Liver (tissue), 9 donors: ENCODE results near the gene C2orf74. TPM values are rescaled to one million over a fixed set of nuclear protein-coding genes. Genes with fewer than 3 reads are reported as not detected.
"Not testable (repeated sequence)": the region's sequence is repeated elsewhere in the genome, so short reads cannot be mapped to it uniquely, and the experiment has no call there.

Source experiments
- DNase-seq: peaks from one replicate; pipeline ENCODE4 v3.0.0-alpha.2; 2017; ENCODE audit warnings: low spot score
- H3K27ac ChIP-seq, 2 donors: one replicate each; pipeline ENCODE4 v1.7.0; 2013; ENCODE audit warnings: inconsistent platforms in 2 of 2, low read length in 2 of 2, control low read depth in 1 of 2, low read depth in 1 of 2, mild to moderate bottlenecking in 1 of 2
- H3K27me3 ChIP-seq, 4 donors: one replicate each; pipeline versions ENCODE4 v1.6.1 to v1.7.0; 2013; ENCODE audit warnings: low read length in 3 of 4, inconsistent platforms in 1 of 4, mild to moderate bottlenecking in 1 of 4, moderate library complexity in 1 of 4; ENCODE audit not compliant: control insufficient read depth in 4 of 4, insufficient read depth in 4 of 4
- H3K36me3 ChIP-seq, 4 donors: one replicate each; pipeline versions ENCODE4 v1.6.1 to v1.7.0; 2013; ENCODE audit warnings: low read length in 3 of 4, mild to moderate bottlenecking in 3 of 4, low read depth in 1 of 4, moderate library complexity in 1 of 4; ENCODE audit not compliant: control insufficient read depth in 4 of 4, insufficient read depth in 3 of 4
- H3K4me1 ChIP-seq, 4 donors: one replicate each; pipeline versions ENCODE4 v1.6.1 to v1.7.0; 2013; ENCODE audit warnings: low read length in 3 of 4, mild to moderate bottlenecking in 3 of 4, moderate library complexity in 1 of 4; ENCODE audit not compliant: control insufficient read depth in 4 of 4, insufficient read depth in 4 of 4
- H3K4me3 ChIP-seq, 3 donors: one replicate each; pipeline versions ENCODE4 v1.6.1 to v1.7.0; 2013; ENCODE audit warnings: low read length in 3 of 3, control low read depth in 1 of 3, low read depth in 1 of 3, mild to moderate bottlenecking in 1 of 3
- H3K9ac ChIP-seq, 2 donors: one replicate each; pipeline ENCODE4 v1.7.0; 2013; ENCODE audit warnings: low read length in 2 of 2, mild to moderate bottlenecking in 2 of 2, moderate library complexity in 2 of 2, control low read depth in 1 of 2, low read depth in 1 of 2
- H3K9me3 ChIP-seq, 4 donors: one replicate each; pipeline versions ENCODE4 v1.6.1 to v1.7.0; 2013; ENCODE audit warnings: low read length in 3 of 4; ENCODE audit not compliant: control insufficient read depth in 4 of 4
- CTCF ChIP-seq: fragments of 150-350 bp; IDR thresholded peaks from 2 replicates; pipeline ENCODE4 v1.5.1; 2017; ENCODE audit warnings: improper control_type of control experiment, low read depth, low read length; ENCODE audit not compliant: missing input control
- EGR1 ChIP-seq, 2 donors: IDR thresholded peaks; 2 replicates each; pipeline ENCODE4 v1.6.1; 2016 to 2018; ENCODE audit warnings: antibody characterized with exemption in 2 of 2, low read depth in 2 of 2
- FOXA1 ChIP-seq: IDR thresholded peaks from 2 replicates; pipeline ENCODE4 v1.6.1; 2016; ENCODE audit warnings: antibody characterized with exemption
- GABPA ChIP-seq, 2 donors: IDR thresholded peaks in 1 of 2; conservative IDR thresholded peaks in 1 of 2; 2 replicates each; pipeline ENCODE4 v1.6.1; 2016; ENCODE audit warnings: antibody characterized with exemption in 2 of 2, mild to moderate bottlenecking in 1 of 2, moderate library complexity in 1 of 2
- HNF4A ChIP-seq, 2 donors: conservative IDR thresholded peaks; 2 replicates each; pipeline ENCODE4 v1.6.1; 2016; ENCODE audit warnings: antibody characterized with exemption in 2 of 2, mild to moderate bottlenecking in 2 of 2
- MAX ChIP-seq: IDR thresholded peaks from 2 replicates; pipeline ENCODE4 v1.6.1; 2016; ENCODE audit warnings: antibody characterized with exemption
- NR2F2 ChIP-seq: IDR thresholded peaks from 2 replicates; pipeline ENCODE4 v1.6.1; 2016; ENCODE audit warnings: antibody characterized with exemption
- RAD21 ChIP-seq, 2 donors: IDR thresholded peaks; 2 replicates each; pipeline ENCODE4 v1.6.1; 2016; ENCODE audit warnings: antibody characterized with exemption in 2 of 2, mild to moderate bottlenecking in 2 of 2
- REST ChIP-seq: IDR thresholded peaks from 2 replicates; pipeline ENCODE4 v1.6.1; 2016; ENCODE audit warnings: antibody characterized with exemption, mild to moderate bottlenecking
- RXRA ChIP-seq, 2 donors: IDR thresholded peaks; 2 replicates each; pipeline ENCODE4 v1.6.1; 2017 to 2018; ENCODE audit warnings: antibody characterized with exemption in 2 of 2, mild to moderate bottlenecking in 1 of 2
- SP1 ChIP-seq: IDR thresholded peaks from 2 replicates; pipeline ENCODE4 v1.6.1; 2018; ENCODE audit warnings: antibody characterized with exemption, mild to moderate bottlenecking
- TAF1 ChIP-seq: conservative IDR thresholded peaks from 2 replicates; pipeline ENCODE4 v1.6.1; 2016; ENCODE audit warnings: antibody characterized with exemption, mild to moderate bottlenecking
- WGBS: extraction: QIAGEN DNeasy Blood & Tissue Kit; methylation state at CpG from one replicate; pipeline ENCODE4 v1.1.7; 2013; 5-methylcytosine and 5-hydroxymethylcytosine counted together
- polyA plus RNA-seq, 2 donors: library from polyadenylated mRNA; stranded (reverse) in 1 of 2; unstranded in 1 of 2; fragments of 200-250 nt in 1 of 2; fragments of >200 nt in 1 of 2; fragmentation: Nextera tagmentation in 1 of 2; extraction: Ambion mirVana in 1 of 2; gene quantifications; one replicate each; pipeline versions ENCODE4 v1.2.1 to v1.2.3, GENCODE V29; 2013 to 2015
- total RNA-seq, 2 donors: library from RNA; depleted of rRNA; stranded (reverse); fragments of >200 nt; gene quantifications; one replicate each; pipeline ENCODE4 v1.2.3, GENCODE V29; 2014
- donor health status: healthy.
- donor health status: healthy.
- donor health status: healthy.
- donor health status: healthy.
- donor health status: healthy.

Gene C2orf74
- total and polyA plus RNA-seq, 4 donors = 3.5 to 23.3 (median 5.6) TPM

GRCh38 chr2:61145990-61146389 lies 16.0 kb upstream of the C2orf74 start:
- Histone ChIP-seq H3K9me3 (no peaks in the 10 kb centered on the region), H3K36me3 (peaks cover 4 to 20% (median 15%) of the 10 kb centered on the region in 4 donors), H3K4me3 (no peak overlapping the region), H3K27ac (no peak overlapping the region), H3K9ac (no peak overlapping the region), H3K4me1 (peaks cover 0 to 5% (median 3%) of the 10 kb centered on the region in 4 donors), H3K27me3 (no peaks in the 10 kb centered on the region)
- DNase-seq = no peak
- 97% methylated on average over 2 of the region's 2 CpGs for WGBS
- no peak for TF ChIP-seq CTCF

GRCh38 chr2:61148091-61148490 lies 13.9 kb upstream of the C2orf74 start:
- not testable (repeated sequence) for H3K9ac ChIP-seq, H3K27ac ChIP-seq, H3K4me3 ChIP-seq, H3K4me1 ChIP-seq, H3K27me3 ChIP-seq, DNase-seq, H3K9me3 ChIP-seq
- WGBS = 97% methylated on average over 5 of the region's 5 CpGs
- H3K36me3 ChIP-seq = peaks cover 4 to 20% (median 15%) of the 10 kb centered on the region in 4 donors

- peaks cover 0 to 5% (median 3%) of the 10 kb centered on the region in 4 donors for H3K4me1 ChIP-seq
- H3K27me3 ChIP-seq = no peaks in the 10 kb centered on the region
- no peak overlapping the region for H3K27ac ChIP-seq
- H3K36me3 ChIP-seq = peaks cover 0 to 20% (median 14%) of the 10 kb centered on the region in 4 donors
- no peak overlapping the region for H3K4me3 ChIP-seq
- no peaks in the 10 kb centered on the region for H3K9me3 ChIP-seq
- WGBS = 91% methylated on average over 6 of the region's 6 CpGs
- TF ChIP-seq MAX (no peak), CTCF (no peak), HNF4A (conservative IDR thresholded peaks at IDR 0.05) (no peak), SP1 (no peak)
- no peak for DNase-seq
- H3K9ac ChIP-seq = no peak overlapping the region
Observed at GRCh38 chr2:61149074-61149473, 12.9 kb upstream of the C2orf74 start.

GRCh38 chr2:61151436-61151835 lies 10.6 kb upstream of the C2orf74 start:
- Histone ChIP-seq H3K4me1 (no peaks in the 10 kb centered on the region), H3K4me3 (no peak overlapping the region), H3K9me3 (no peaks in the 10 kb centered on the region), H3K27me3 (no peaks in the 10 kb centered on the region), H3K27ac (no peak overlapping the region), H3K9ac (no peak overlapping the region), H3K36me3 (peaks cover 0 to 20% (median 14%) of the 10 kb centered on the region in 4 donors)
- 100% methylated on average over 1 of the region's 1 CpG for WGBS
- DNase-seq = no peak
- TF ChIP-seq RAD21 (IDR thresholded peaks at IDR 0.05) (no peak), HNF4A (conservative IDR thresholded peaks at IDR 0.05) (no peak), RXRA (IDR thresholded peaks at IDR 0.05) (no peak), REST (no peak), CTCF (no peak), FOXA1 (no peak), SP1 (no peak), EGR1 (IDR thresholded peaks at IDR 0.05; ENCODE audit: low read depth in 2 of 2) (no peak), NR2F2 (no peak), TAF1 (no peak), GABPA (IDR thresholded peaks at IDR 0.05 in 1 of 2, conservative IDR thresholded peaks at IDR 0.05 in 1 of 2) (no peak)
